DMS79 (cell line): ENCODE data around the gene MUC6.

Experiments
- DNase-seq: peaks from one replicate; lab custom pipeline; 2025; lab: John Stamatoyannopoulos, UW

The MUC6 gene

DNA sequence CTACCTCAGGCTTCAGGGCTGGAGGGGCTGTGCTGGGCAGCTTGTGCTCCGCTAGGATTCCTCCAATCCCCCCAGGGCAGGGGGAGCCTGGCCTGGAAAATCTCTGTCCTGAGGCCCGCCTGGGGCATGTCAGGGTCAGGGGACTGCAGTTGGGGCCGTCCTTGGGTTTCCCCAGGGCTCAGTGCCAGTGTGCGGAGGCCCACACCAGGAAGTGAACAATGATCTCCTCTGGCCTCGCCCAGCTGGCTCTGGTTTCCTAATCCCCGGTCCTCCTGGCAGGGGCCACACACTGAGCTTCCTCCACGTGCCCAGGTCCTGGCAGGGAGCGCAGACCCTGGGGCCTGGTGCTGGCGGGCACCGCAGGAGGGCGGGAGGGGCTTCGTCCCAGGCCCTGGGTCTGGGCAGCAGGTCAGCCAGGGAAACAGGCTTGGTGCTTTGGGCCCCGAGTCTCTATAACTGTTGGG is 36.8 kb upstream of the MUC6 start:
- no peak for DNase-seq

DNA sequence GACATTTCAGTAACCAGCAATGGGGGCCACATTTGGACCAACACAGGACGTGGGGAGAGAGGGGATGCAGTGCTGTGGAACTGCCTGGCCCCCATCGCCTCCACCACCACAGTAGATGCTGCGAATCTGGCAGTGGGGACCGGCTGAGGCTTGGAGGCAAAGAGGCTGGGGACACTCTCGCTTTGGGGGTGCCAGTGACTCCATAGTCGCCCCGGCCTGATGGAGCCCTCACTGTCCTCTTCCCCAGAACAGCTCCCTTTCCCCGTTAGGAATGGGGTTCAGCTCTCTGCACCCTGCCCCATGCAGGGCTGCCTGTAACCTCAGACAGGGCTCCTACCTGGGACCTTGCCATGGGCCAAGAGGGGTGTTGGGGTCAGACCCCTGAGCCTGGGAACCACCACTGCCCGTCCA is 36.3 kb upstream of the MUC6 start:
- DNase-seq = no peak

DNA sequence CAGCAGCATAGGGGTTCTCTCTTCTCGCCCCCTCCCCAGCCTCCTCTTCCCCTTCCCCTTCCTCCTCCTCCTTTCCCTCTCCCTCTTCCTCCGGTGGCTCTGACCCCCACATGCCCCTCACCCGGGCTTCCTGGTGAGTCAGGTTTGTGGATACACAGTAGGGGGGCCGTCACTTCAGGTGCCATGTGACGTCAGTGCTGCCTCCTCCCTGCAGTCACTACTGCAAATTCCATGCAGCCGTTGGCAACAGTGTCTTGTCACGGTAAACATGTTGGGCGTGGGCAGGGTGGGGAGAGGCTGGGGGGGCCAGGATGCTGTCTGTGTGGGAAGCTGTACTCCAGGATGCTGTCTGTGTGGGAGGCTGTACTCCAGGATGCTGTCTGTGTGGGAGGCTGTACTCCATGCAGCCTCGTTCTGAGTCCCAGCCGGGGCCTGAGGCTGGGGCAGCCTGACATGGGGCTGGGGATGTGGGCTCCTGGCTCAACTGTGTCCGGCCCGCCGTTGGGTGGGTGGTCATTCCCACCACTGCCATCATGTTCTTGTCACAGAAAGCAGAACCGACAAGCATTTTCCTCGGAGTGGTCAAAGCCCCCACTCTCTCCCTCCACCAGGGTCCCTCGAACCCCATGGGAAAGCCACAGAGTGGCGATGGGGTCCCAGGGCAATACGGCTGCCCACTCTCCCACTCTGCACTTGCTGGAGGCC is 35.8 kb upstream of the MUC6 start:
- DNase-seq = no peak

DNA sequence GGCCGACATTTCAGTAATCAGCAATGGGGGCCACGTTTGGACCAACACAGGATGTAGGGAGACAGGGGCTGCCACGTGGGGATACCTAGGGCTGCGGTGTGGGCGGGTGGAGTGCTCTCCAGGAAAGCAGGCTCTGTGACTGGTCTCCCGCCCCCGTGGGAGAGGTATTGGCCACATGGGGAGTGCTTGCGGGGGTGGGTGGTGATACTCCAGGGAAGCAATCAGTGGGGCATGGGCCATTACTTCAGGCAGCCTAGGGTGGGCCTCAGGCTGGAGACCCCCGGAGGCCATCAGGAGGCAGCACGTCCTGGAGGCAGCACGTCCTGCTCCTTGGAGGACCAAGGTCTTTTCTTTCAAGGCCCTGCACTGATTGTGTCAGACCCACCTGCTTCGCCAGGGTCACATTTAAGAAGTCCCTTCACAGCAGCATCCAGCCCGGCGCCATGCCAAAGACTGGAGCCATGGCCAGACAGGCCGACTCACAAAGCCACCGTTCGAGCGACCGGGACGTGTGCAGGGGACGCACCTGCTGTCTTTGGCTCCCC is 35.1 kb upstream of the MUC6 start:
- no peak for DNase-seq

DNA sequence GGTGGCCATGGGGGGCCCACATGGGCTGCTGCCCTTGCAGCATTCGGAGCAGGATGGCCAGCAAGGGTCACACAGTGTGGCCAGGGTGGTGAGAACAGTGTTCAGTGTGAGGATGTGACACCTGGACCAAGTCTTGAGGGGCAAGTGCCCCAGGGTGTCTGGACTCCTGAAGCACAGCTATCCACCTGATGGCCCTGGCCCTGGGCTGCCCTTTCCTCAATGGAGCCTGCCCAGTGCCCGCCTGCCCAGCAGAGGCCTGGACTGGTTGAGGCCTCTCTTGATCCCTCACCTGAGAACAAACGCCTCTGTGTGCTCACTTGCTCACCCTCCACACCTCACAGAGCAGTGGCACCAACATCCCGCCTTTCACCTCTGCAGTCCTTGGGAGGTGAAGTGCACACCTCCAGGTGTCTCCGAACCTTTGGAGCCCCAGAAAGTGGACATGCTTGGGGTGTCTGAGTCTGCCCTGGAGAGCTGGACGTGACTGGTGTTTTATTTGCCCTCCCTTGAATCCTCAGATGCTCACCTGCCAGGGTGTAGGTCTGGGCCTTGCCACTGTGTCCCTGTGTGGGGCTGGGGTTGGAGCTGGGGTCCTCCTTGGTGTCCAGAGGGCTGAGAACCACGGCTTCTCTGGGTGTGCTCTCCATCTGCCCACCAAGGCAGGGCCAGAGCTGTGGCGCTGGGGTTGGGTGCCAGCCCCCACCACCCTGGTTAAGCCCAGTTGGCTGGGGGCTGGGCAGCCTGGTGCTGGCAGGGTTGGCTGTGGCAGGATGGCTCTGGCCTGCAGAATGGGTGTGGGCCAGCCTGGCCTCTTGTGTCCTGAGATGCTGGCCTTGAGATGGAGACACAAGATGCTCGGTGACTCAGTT is 34.3 kb upstream of the MUC6 start:
- no peak for DNase-seq

DNA sequence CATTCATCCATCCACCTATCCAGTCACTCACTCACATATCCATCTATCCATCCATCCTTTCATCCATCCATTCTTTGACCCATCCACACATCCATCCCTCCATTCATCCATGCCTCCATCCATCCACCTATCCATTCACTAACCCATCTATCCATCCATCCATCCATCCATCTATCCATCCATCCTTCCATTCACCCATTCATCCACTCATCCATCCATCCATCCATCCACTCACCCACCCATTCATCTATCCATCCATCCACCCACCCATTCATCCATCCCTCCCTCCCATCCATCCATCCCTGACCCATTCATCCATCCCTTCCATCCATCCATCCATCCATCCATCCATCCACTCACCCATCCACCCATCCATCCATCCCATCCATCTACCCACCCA is 33.2 kb upstream of the MUC6 start:
- DNase-seq = no peak

DNA sequence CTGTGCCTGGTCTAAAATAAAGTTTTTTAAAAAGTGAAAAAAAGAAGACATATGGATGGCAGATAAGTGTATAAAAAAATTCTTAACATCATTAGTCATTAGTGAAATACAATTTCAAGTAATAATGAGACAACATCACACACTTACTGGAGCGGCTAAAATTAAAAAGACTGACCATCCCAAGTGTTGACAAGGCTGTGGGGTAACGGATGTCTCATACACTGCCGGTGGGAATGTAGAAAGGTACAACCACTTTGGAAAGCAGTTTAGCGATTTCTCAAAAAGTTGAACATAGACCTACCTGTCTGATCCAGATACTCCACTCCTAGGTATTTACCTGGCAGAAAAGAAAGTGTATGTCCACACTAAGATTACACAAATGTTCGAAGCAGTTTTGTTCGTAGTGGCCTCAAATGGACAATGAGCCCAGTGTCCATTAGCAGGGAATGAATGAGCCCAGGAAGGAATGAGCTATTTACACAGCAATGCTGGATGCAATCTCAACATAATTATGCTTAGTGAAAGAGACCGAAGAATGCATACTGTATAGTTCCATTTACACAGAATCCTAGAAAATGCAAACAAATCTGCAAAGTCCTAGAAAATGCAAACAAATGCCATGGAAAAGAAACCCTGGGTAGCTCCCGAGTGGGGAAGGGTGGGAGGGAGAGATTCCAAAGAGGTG is 31.4 kb upstream of the MUC6 start:
- DNase-seq = no peak

DNA sequence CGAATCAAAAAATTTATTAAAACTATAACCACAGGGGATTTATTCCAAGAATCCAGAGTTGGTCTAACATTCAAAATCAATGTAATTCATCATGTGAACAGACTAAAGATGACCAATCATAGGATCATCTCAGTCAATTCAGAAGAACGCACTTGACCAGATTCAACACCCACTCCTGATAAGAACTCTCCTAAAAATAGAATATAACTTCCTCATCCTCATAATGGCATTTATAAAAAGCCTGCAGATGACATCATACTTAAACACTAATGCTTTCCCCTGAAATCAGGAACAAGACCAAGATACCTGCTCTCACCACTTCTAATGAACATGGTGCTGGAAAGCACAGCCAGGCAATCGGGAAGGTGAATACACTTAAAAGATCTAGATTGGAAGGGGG is 27.6 kb upstream of the MUC6 start:
- no peak for DNase-seq

DNA sequence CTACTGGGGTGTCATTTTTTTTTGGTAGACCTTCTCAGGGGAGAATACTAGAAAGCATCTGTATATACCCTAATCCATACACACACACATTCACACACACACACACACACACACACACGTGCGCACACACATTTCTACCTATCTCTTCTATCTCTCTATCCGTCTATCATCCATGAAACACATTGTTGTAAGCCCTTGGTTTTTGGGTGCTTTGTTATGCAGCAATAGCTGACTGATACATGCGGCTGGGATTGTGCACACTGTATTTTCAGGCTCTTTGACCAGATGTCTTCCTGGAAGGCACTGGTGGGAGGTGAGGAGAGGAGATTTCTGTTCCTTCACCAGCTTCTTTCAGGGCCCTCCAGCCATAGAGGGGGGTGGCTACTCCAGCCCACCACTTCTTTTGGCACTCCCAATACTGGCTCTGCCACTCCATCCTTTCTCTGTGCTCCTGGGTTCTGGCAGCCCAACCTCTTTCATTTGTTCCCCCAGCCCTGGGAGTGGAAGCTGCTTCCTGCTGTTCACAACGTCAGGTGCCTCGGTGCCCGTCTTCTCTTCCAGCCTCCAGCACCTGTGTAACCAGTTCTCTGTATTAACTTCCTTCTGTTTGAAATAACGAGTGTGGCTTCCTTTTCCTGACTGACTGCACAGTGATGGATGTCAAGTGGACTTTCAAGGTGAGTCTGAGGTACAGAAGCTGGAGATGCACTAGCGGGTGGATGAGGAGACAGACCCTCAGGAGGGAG is 25.7 kb upstream of the MUC6 start:
- no peak for DNase-seq

DNA sequence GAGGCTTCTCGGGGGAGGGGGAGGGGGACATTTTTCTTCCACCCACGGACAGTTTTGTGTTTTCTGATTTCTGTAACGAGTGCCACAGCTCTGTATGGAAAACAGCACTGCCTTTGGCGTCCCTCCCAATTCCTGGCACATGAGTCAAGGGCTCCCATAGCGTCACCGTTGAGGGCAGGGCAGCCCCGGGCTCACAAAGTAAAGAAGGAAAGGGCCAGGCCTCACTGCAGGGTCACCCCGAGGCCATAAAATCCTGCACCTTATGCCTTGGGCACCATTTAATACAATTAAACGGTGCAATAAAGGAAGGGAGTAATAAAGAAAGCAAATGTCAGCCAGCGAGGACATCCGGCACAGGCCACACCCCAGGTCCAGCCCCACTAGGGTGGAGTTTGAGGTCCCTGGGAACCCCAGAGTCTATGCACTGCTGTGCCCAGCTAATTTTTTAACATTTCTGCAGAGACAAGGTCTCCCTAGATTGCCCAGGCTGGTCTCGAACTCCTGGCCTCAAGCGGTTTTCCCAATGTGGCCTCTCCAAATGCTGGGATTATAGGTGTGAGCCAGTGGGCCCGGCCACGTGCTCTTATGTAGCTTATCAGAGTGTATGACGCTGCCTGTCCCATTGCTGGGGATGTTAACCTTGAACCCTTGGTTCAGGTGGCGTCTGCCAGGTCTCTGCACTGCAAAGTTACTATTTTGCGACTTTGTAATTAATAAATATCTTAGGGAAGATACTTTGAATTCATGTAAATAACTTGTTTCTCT is 24.5 kb upstream of the MUC6 start:
- no peak for DNase-seq

DNA sequence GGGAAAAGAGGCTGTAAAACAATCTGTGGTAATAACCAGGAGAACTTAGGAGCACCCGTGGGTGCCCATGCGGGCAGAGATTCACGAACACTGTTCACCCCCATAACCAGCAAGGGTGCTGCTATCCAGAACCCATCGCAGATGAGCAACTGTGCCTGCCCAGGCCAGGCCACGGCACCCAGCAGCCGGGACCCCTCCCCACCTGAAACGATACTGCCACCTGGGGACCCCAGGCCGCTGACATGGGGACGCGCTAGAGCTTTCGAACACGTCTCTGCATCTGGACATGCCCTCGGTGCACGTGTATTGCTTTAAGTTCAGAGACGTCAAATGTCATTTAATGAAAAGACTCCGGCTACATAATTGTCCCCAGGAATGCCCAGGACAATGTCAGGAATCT is 23.9 kb upstream of the MUC6 start:
- DNase-seq = no peak

DNA sequence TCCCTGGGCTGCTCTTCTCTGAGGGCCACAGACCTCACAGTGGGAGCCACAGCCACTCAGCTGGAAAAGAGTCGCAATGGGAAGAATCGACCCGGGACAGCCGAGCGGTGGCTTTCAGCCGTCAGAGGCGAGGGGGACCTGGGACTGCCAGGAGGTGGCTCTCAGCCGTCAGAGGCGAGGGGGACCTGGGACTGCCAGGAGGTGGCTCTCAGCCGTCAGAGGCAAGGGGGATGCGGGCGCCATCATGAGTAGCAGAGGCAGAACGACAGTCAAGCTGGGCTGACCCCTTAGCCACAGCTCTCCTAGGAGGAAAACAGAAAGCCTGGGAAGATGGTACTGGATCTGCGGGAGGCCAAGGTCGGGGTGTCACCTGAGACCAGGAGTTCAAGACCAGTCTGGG is 23.2 kb upstream of the MUC6 start:
- no peak for DNase-seq

DNA sequence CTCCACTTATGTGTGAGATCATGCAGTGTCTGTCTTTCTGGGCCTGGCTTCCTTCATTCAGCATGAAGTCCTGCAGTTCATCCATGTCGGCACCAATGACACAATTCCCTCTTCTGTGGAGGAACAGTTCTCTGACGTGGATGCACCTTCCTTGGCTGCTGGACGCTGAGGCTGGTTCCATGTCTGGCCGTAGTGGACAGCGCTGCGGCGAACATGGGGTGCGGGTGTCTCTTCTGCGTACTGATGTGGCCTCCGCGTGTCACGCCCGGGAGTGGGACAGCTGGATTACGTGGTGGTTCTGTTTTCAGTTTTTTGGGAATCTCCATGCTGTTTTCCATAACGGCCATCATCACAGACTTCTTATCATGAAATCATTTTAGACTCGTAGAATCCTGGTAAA is 21.3 kb upstream of the MUC6 start:
- no peak for DNase-seq

DNA sequence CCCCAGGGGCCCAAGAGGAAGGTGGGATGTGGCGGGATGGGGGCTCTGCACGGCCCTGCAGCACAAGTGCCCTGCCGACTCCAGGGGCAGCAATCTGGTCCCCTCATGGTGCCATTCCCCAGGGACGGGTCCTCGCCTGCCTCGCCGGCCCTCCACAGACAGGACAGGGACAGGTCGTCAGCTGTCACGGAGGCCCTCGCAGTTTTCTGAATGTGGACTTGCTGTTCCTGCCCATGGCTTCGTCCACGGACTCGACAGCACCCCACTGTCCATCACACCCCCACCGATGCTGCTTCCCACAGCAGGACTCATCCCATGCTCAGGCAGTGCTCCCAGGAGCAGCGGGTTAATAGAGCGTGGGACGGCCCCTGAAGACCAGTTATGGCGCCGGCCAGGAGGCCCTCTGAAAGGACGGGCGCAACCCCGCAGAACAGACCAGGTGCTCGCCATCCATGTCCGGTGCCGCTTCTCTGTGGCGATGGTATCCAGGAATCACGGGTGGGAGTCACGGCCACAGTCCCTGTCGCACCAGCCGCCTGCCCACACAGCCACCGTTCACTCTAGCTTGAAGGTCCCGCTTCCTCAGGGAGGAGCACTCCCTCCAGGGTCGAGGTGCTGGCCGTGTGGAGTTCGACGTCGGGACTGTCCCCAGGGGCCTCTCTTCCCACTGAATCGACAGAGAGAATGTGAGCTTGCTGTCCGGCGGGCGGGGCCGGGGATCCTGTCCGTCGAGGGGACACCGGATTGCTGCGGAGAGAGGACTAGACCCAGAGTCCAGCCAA is 19.7 kb upstream of the MUC6 start:
- no peak for DNase-seq

DNA sequence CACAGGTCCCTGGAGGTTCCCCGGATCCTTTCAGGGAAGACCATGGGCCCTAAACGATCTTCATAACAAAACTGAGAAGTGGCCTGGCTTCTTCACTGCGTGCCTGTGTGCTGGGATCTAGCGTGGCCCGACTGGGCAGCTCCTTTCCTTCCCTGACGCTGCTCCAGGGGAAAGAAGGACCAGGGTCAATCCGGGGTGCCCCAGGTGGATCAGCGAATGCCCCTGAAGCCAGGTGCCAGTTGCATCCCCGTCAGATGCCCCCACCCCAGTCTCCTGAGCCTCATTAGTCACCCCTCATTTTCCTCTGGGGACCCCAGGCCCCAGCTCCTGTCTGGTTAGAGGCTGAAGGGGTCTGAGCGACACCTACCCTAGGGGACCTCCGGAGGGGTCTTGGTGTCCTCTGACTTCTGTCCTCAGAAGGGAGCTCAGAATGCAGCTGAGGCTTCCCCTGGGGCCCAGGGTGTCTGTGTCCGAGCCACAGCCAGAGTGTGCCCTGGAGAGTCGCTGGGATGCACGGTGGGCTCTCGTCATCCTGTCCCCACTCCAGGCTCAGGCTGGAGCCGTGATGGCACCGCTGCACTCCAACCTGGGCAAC is 18.7 kb upstream of the MUC6 start:
- DNase-seq = no peak

DNA sequence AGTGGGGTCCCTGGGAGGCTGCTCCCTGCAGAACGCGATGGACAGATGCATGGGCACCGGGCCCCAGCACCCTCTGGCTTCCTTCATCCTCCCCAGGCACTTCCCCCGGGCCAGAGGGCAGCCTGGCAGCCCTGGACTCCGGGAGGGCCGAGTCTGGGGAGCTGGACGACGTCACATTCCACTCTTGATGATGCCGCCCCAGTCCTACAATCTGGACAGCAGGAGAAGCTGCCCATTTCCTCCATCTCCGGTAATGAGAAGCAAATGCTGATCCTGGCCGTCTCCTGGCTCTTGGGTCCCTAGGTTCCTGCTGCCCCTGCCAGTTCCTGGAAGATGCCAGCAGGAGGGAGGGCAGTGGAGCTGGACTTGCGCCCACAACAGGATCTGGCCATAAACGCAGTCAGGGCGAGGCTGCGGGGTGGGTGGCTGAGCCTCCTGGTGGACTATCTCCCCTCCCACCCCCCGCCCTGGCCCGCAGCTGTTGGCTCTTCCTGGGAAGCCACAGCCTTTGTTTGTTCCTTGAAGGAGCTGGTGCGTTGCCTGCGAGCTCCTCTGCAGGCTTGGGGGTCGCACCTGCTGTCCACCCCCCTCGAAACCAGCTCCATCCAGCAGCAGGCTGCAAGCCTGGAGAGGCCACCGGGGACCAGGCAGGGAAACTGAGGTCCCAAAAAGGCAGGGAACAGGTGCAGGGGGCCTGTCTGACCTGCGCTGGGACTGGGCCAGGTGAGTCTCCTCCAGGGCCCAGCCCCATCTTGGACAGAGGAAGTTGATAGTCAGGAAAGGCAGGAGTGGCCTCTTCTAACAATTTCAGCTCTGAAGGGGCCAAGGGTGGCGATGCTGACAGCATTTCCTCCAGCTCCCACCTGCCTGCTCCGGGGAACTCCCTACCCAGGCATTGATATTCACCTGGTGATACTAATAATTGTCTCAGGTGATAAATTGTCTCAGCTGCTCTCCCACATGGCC is 17.9 kb upstream of the MUC6 start:
- no peak for DNase-seq

DNA sequence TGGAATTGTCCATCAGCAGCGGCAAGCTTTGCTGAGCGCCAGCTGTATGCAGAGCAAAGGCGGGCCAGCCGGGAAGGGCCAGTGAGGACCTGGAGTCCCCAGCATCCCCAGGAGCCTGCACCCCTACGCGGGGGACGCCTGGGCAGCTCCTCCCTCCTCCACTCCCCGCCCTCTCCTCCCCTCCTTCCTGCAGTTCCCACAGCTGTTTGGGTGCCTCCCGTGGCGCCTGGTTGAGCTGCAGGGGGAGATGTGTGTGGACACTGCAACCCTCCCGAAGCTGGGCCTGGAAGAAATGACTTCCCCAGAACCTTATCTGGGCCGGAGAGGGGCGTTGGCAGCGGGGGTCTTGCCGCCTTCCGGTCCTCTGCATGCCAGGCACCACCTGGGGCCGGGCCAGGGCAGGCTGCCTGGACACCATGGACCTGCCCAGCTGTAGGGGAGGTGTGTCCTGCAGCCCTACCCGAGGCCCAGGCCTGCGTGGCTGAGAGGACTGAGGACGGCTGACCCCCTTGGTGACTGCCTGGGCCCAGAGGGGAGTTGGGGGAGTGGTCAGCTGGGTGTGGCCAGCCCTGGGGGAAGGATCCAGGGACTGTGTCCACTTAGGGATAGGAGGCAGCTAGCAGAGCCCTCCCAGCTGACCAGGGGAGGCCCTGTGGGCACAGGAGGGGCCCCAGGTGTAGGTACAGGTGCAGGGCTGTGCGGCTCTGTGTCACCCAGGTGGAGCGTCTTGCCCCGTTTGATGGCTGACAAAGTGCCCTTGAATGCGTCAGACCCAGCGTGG is 16.8 kb upstream of the MUC6 start:
- no peak for DNase-seq
